Erythroblast (primary cell): ENCODE measurements around the gene TOP2B.

ENCODE experiments used
- GATA1 ChIP-seq: IDR thresholded peaks from 2 replicates; pipeline ENCODE4 v1.6.1; 2011; ENCODE audit warnings: low read depth, mild to moderate bottlenecking, control low read depth, low read length, moderate library complexity
- POLR2A ChIP-seq: IDR thresholded peaks from 2 replicates; pipeline ENCODE4 v1.6.1; 2011; ENCODE audit warnings: mild to moderate bottlenecking, low read length

GRCh38 chr3:25611193-25611592 lies 53.5 kb downstream of the TOP2B start:
- TF ChIP-seq POLR2A (no peak), GATA1 (no peak)
